Retinal pigment epithelial cell (primary cell): ENCODE measurements around the gene DLGAP5.

Source experiments
- DNase-seq: peaks from one replicate; pipeline ENCODE4 v3.0.0-alpha.2; 2010; ENCODE audit warnings: low read depth
- H3K4me3 ChIP-seq: 2 replicates; pipeline ENCODE4 v1.5.1; 2011; ENCODE audit warnings: mild to moderate bottlenecking, low read length, control low read depth, moderate library complexity
- CTCF ChIP-seq: conservative IDR thresholded peaks from 2 replicates; pipeline ENCODE4 v1.5.1; 2011; ENCODE audit warnings: low read depth, low read length, control low read depth, inconsistent platforms

DLGAP5 gene

GRCh38 chr14:55126932-55127459 lies 64.4 kb downstream of the DLGAP5 start:
- TF ChIP-seq CTCF: no peak
- no peak overlapping the region for H3K4me3 ChIP-seq
- no peak for DNase-seq

DNA sequence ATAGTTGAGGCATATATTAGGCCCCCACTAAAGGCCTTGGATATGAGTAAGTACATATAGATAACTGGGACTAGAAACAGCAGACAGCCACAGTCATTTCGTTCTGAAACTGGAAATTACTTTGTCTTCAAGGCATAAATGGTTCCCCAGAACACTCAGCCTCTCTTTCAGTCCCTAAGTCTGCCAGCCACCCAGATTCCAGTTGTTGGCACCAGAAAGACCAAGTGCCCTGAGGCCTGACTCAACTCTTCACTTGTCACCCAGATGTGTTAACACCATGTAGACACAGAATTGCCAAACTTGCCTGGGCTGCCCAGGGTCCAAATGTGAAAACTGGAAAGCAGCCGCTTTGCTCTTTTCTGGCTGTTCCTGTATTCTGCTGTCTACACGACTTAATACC lies 65.4 kb downstream of the DLGAP5 start:
- no peak for TF ChIP-seq CTCF
- no peak overlapping the region for H3K4me3 ChIP-seq
- no peak for DNase-seq

- TF ChIP-seq CTCF: no peak
- DNase-seq: no peak
- no peak overlapping the region for H3K4me3 ChIP-seq
Observed at GRCh38 chr14:55125403-55125802, 66.0 kb downstream of the DLGAP5 start.

DNA sequence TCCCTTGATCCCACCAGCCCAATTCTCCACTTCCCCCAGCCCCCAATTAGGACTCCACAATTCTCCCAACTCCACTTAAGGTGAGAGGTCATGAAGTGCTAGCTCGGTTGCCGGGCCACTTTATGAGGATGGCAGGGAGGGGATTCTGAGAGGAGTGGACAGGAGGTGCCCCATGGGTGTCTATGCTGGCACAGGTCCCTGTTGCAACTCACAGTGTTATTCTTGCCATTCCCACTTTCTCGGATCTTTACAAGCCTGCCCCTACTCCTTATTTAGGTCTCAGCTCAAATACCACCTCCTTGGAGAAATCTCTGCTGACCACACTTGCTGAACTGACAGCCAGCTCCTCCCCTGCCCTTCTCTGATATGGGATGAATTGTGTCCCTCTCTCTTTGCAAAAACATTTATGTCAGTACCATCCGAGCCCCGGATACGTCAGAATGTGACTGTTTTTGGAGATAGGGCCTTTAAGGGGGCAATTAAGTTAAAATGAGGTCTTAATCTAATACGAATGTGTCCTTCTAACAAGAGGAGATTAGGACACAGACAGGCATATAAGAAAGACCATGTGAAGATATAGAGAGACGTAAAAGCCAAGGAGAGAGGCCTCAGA lies 66.5 kb downstream of the DLGAP5 start:
- no peak for DNase-seq
- no peak overlapping the region for H3K4me3 ChIP-seq
- TF ChIP-seq CTCF: no peak

- H3K4me3 ChIP-seq: no peak overlapping the region
- DNase-seq: no peak
- no peak for TF ChIP-seq CTCF
Observed at GRCh38 chr14:55123852-55124639, 67.3 kb downstream of the DLGAP5 start.

DNA sequence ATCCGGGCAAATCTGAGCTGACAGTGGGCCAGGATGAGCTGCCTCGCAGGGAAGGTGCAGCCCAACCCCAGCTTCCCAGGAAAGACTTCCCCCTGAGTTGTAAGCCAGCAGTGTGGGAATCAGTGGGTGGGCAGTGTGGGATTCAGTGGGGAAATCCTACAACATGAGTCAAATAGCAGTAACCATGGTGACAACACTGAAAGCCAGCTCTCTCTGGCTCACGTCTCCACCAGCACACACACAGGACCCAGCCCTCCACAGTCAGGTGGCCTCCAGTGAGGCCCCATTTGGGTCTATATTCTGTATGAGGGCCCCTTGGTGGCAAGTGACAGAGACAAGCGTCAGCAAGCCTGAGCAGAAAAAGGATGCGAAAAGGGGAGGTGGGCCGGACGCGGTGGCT lies 68.3 kb downstream of the DLGAP5 start:
- peak; percentile 80 for DNase-seq
- TF ChIP-seq CTCF: no peak
- H3K4me3 ChIP-seq: no peak overlapping the region
